ENCODE measurements around the gene IRF8.

IRF8 gene

DNA sequence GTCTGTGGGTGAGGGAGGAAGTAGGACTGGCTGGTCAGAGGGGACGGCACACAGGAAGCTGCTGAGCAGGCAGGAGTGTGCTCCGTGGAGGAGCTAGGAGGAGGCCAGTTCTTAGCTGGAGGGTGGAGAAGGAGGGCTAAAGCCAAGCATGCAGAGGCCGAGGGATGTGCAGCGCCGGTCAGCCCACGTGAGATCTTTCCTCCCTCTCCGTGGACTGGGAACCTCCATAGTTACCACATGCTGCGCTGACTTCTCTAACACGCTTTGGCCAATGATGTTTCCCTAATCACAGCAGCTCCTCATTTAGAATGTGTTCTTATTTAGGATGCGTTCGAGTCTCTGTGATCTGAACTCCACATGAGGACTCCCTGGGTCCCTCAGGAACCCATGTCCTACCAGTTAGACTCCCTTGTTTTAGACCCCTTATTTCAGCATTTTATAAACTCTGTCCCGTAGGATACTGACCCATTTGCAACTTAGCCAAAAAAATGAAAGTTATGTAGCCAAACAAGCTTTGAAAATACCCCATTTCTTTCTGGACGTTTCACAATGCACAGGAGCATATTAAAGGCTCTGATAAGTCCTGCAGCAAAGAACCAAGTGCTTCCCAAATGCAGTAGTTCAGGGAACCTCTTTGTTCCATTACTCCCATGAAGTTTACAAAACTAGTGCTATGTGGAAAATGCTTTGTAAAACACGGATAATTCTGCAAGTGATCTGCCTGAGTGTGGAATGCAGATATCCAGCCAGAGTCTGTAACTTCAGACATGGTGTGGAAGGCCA is 51.4 kb downstream of the IRF8 start:
- in situ Hi-C loops (cut with MboI; ENCODE audit: low sequenced_read_pairs): no loop called here

DNA sequence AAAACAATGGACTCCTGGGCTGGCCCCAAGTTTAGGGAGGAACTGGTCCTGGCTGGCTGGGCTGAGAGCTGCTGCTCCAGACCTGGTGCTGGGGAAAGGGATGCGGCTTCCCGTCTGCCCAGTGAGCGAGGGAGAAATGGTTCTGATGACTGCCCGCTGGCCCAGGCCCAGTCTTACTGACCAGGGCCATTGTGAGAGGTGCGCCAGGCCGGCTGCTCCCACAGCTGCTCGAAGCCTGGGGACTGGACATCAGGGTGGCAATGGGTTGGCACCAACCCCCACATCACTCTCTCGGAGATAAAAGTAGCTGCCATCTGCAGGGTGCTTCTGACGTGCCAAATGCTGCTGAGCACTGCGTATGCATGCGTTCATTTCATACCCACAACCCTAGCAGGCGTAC is 53.2 kb downstream of the IRF8 start:
- in situ Hi-C loops (cut with MboI; ENCODE audit: low sequenced_read_pairs): no loop called here

DNA sequence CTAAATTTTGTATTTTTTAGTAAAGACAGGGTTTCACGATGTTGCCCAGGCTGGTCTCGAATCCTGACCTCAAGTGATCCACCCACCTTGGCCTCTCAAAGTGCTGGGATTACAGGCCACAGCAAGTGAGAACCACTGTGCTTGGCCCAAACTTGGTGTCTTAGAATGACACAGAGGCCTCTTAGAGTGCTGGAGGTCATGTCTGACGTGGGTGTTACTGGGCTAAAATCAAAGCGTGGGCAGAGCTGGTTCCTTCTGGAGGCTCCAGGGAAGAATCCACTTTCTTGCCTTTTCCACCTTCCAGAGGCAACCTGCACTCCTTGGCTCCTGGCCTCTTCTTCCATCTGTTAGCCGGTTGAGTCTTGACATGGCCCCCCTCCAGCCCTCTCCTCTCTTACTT is 53.8 kb downstream of the IRF8 start:
- in situ Hi-C loops (cut with MboI; ENCODE audit: low sequenced_read_pairs): no loop called here

DNA sequence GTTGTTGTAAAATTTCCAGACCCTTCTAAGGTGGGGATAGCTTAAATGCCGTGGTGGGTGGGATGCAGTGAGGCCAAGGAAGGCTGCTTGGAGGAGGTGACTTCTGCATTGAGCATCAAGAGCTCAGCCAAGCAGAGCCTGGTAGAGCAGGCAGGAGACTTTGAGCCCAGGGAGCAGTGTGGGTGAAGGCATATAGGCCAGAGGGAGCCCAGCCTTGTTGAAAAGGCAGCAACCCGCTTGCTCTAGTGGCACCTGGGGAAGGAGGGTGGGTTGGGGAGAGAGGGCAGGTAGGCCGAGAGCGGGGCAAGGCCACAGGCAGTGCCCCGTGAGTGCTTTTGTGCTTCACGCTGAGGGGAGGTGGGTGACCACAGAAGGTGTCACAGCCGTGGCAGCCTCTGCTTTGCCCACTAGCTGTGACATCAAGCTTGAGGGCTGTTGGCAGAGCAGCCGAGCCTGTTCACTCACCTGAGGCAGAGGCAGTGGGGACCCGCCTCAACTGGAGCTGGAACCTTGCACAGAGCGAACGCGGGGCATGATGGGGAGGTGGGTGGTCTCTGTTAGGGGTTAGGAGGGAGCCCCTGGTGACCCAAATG is 56.1 kb downstream of the IRF8 start:
- in situ Hi-C loops (cut with MboI; ENCODE audit: low sequenced_read_pairs): no loop called here

DNA sequence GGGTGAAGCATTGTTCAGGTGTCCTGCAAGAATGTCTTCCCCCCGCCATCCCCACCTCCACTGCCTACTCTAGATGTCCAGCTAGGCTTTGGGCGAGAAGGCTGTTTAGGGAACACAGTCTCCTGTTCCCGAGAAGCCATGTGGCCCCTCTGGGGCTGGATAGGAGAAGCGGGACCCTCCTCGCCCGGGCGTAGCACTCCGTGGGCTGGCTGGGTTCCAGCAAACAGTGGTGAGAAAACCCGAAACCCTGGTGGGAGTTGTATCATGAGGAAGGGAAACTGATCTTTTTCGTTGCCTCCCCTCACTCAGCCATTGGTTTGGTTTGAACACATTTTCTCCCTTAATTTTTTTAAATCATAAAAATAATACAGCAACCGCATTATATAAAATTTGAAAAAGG is 56.6 kb downstream of the IRF8 start:
- in situ Hi-C loops (cut with MboI; ENCODE audit: low sequenced_read_pairs): no loop called here

DNA sequence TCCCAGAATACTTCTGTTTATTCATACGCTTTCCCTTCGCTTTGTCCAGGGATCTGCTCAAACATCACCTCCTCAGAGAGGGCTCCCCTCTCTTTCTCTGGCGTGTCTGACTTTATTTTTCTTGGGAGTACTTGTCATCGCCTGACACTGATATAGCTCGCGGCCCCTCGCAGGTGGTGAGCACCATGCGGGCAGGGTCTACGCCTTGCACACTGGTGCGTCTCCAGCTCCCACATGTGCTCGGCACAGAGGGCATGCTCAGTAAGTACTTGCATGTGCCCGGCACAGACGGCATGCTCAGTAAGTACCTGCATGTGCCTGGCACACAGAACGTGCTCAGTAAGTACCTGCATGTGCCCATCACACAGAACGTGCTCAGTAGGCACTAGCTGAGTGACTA is 57.5 kb downstream of the IRF8 start:
- in situ Hi-C loops (cut with MboI; ENCODE audit: low sequenced_read_pairs): no loop called here

DNA sequence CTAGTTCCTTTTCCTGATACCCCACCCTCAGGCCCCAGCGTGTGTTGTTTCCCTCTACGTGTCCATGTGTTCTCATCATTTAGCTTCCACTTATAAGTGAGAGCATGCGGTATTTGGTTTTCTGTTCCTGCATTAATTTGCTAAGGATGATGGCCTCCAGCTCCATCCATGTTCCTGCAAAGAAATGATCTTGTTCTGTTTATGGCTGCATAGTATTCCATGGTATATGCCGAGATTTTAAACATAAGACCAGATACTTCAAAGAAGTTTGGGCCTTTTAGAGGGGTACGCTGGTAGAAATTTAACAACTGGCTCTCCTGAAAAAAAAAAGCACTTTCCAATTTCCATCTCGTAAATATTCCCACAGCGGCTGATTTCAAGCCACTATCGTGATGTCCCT is 59.8 kb downstream of the IRF8 start:
- in situ Hi-C loops (cut with MboI; ENCODE audit: low sequenced_read_pairs): no loop called here

DNA sequence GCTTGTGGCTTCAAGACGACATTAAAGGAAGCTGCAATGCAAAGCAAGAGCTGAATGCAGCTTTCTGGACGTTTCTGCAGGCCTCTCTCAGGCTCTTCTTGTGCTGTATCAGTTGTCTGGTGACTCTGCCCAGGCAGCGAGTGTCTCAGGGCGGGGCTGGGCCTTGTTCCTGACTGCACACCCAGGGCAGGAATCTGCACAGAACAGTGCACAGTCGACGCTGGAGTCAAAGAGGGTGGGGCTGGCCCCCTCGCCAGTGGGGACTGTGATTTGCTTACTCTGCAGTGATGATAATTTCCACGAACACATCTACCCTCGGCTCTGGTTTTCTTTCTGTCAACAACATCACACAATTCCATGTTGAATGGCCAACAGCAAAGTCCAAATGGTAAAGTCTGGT is 60.7 kb downstream of the IRF8 start:
- in situ Hi-C loops (cut with MboI; ENCODE audit: low sequenced_read_pairs): no loop called here

DNA sequence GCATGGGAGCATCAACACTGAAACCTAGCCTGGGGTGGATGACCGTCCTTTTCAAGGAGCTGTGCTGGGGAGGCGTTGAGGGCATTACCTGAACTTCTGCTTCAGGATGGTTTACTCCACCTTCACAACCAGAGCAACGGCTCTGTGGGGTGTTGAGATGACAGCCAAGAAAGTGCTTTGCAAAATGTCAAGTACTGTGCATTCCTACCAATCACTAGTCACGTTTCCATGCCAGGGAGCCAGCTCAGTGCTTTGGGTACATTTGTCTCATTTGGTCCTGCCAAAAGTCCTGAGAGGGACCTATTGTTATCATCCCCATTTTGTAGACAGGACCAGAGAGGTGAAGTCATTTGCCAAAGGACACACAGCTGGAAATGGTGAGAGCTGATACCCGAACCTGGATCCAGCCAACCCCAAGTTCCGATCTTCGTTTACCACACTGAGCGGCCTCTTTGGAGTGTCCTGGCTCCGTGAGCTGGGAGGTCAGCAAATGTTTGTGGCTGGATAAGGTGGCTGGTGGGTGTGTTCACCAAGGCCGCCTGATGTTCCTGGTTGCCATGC is 61.6 kb downstream of the IRF8 start:
- in situ Hi-C loops (cut with MboI; ENCODE audit: low sequenced_read_pairs): no loop called here

DNA sequence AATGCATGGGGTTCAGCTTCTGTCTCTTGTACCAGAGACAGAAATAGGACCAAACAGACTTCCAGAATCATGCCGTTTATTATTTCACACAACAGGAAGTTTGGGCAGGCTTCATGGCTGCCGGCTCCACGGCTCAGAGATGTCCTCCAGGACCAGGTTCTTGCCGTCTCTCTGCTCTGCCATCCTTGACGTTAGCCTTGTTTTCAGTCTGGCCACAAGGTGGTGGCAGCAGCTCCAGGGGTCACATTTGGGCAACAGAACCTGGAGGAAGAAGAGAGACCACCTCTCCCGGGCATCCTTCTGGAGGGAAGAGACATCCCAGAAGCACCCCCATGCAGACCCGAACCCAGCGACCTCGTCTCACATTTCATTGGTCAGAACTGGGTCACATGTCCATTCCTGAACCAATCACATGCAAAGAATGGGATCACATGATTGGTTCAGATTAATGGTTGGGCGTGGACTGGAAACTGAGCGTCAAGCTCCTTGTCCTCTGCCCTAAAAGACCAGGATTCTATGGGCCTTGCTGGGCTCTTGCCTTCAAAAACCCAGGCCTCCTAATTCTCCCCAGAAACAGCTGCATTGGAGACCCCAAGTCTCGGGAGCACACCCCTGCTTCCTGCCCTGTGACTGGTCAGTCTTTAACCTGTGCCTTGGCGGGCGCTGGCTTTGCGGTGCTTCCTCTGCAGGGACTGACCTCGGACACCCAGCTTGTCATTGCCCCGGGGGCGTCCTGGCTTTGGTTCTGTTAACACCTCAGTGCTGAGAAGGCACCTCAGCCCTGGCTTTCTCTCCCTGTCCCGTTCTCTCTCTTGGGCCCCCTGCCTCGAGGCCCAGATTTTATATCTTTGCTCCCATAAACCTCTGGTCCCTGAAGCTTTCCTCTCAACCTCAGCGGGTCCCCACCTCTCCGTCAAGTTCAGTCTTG is 63.3 kb downstream of the IRF8 start:
- in situ Hi-C loops (cut with MboI; ENCODE audit: low sequenced_read_pairs): no loop called here

DNA sequence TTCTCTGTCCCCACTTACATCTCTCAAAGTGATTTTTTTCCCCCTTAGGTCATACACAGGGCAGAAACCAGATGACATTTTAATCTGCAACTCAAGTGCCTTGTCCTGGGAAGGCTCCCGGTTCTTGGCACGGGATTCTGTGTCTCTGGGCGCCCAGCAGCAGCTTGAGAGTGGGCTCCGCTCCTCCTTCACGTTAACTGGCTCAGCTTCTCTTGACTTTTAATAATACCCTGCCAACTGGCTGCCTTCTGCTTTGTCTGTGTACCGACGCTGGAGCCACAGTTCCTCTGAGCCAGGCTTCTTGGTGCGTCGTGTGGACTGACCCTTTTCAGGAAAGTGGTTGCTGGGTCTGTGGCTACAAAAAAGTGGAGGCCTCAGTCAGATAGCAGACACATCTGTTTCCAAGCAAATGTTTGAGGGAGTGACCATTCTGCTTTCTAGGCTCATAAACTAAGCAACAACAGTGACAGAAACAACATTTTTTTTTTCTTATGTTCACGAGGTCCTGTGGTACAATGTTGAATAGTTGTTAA is 64.9 kb downstream of the IRF8 start:
- in situ Hi-C loops (cut with MboI; ENCODE audit: low sequenced_read_pairs): no loop called here

DNA sequence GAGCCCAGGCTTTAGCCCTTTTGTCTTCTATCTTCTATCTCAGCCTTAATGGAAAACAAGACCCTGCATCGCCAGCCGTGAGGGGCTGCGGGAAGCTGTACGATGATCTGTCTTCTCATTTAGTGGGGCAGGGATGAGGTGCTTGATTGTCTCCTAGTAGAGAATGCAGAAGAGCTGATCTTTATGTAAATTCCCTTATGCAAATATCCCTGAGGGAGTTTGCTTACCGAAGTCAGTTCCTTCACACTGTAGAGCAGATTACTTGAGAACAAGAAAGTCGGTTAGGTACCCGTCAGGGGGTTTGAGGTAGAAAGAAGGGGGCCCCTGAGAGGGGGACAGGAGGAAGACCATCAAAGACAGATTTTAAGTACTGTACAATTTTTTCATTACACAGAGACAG is 66.2 kb downstream of the IRF8 start:
- in situ Hi-C loops (cut with MboI; ENCODE audit: low sequenced_read_pairs): no loop called here

DNA sequence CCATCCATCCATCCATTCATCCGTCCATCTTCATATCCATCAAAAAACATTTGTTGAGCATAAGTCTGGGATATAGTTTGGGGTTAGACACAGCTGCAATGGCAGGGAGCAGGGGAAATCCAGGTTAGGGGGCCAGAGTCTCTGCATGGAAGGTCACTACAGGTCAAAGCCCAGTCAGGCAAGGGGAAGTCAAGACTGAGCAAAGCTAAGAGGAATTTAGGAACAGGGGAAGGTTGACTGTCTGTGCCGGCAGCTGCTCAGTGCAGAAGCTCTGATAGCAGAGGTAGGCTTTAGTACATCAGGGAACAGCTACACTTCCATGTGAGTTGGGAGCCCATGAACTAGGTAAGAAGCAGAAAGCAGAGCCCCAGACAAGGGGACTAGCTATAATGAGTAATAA is 68.1 kb downstream of the IRF8 start:
- in situ Hi-C loops (cut with MboI; ENCODE audit: low sequenced_read_pairs): no loop called here

DNA sequence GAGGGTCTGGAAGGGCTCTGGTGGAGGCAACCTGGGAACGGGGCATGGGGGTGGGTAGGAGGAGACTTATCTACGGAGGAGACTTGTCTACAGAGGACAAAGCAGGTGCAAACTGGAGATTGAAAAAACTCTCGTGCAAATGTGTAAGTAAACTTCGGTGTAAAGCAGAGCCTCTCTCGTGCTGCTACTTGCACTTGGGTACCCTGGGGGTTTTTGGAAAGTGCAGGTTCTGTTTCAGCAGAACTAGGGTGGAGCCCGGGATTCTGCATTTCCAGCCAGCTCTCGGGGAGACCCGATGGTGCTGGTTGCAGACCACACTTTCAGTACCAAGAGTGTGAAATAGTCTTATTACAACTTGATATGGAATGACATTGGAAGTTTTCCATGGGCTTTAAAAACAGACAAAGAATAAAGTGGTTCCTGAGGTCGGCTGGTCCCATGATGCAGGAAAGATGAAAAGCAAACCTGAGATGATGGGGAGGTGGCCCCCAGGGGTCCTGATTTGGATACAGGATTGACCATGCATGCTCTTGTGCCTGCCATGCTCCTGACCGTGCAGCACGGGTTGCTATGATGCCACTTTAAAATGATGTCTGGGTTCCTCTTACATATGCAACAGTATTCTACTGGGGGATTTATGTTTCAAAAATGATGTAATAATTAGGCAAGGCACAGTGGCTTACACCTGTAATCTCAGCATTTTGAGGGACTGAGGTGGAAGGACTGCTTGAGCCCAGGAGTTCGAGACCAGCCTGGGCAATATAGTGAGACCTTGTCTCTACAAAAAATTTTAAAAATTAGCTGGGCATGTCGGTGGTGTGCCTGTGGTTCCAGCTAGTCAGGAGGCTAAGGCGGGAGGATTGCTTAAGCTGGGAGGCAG is 69.3 kb downstream of the IRF8 start:
- in situ Hi-C loops (cut with MboI; ENCODE audit: low sequenced_read_pairs): no loop called here

DNA sequence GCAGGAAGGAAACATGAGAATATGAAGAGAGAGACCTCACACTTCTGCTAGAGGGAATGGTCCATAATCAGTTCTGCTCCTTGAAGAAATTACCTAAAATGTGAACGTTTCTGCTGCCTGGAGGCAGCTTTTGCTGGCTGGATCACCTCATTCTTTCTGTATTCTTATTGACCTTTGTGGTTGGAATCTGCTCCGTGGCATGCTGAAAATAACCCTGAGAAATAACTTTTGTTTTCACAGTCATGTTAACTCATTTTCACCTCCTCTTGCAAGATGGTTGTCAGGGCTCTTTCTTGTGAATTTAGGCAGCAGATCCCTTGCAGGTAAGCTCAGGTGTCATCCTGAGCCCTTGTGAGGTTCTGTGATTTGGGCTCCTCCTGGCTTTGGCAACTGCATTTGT is 70.2 kb downstream of the IRF8 start:
- in situ Hi-C loops (cut with MboI; ENCODE audit: low sequenced_read_pairs): no loop called here

DNA sequence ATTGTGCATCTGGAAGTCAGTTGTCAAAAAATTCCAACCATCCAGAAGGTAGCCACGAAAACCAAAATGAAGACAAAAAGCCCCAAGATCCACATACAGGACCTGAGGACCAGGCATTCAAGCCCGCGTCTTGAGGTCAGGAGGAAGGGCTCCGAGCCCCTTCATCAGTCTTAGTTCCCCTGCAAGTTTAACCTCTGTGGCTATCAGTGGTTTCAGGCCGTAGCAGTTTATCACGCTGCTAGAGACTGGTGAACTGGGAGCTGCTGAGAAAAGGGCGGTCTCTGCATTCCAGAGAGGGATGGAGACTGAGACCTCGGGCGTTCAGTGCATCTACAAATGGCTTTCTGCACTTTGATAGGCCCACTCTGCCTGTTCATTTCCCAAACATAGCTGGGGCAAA is 70.6 kb downstream of the IRF8 start:
- in situ Hi-C loops (cut with MboI; ENCODE audit: low sequenced_read_pairs): no loop called here

DNA sequence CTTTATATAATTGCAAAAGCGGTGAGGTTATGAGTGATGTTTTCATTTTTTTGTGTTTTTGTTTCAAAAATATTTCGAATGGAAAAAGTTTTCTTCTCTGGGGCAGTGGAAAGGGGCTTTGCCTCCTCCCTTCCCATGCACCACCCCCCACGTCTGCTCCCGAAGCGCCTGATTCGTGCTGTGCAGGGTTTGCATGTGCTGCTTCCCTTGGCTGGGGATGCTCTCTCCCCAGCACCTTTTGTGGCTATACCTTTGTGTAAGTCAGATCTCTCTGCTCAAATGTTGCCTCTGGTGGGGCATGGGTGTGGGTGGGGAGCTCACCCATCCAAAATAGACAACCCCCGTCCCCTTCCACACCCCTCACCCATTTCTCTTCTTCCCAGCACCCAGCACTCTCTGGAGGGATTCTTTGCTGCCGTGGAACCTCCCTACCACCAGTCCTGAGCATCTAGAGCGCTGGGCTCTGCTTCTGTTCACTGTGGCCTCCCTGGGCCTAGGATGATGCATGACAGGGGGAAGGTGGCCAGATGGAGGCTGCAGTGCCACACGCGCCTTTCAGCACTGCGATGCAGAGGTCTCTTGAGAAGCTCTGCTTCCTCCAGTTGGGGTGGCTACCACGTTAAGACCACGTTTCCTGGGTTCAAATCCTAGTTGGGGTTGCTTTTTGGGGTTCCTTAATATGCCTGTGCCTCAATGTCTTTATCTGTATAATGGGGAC is 71.2 kb downstream of the IRF8 start:
- in situ Hi-C loops (cut with MboI; ENCODE audit: low sequenced_read_pairs): no loop called here

DNA sequence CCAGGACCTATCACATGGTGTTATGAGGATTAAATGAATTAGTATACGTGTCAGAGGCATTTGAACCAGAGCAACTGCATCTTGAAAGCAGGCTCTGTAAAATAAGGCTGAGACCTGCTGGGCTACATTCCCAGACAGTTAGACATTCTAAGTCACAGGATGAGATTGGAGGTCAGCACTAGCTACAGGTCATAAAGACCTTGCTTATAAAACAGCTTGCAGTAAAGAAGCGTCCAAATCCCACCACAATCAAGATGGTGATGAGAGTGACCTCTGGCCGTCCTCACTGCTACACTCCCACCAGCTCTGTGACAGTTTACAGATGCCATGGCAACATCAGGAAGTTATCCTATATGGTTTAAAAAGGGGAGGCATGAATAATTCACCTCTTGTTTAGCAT is 71.8 kb downstream of the IRF8 start:
- in situ Hi-C loops (cut with MboI; ENCODE audit: low sequenced_read_pairs): no loop called here

Data from HL-60/S4 treated with retinoic acid at 250 ng/mL for 4 days and 3 days (cell line).